Epithelial cell of proximal tubule (primary cell): ENCODE measurements around the gene GRID1. TPM values are rescaled to one million over a fixed set of nuclear protein-coding genes. Genes with fewer than 3 reads are reported as not detected.

Source experiments
- DNase-seq: peaks from one replicate; pipeline ENCODE4 v3.0.0-alpha.2; 2011; ENCODE audit warnings: low read depth
- H3K4me3 ChIP-seq: 2 replicates; pipeline ENCODE4 v1.5.1; 2011; ENCODE audit warnings: low read depth, mild to moderate bottlenecking, low read length
- total RNA-seq: library from RNA; depleted of rRNA; stranded (reverse); fragments of >200 nt; gene quantifications from 2 replicates; pipeline ENCODE4 v1.2.3, GENCODE V29; 2015
- TF ChIP-seq, protein P1 (sequence below): conservative IDR thresholded peaks from 2 replicates; pipeline ENCODE4 v1.5.1; 2012; ENCODE audit warnings: low read depth, mild to moderate bottlenecking, low read length

Gene GRID1
- total RNA-seq, 1 donor from 2014 or later: 0.52 TPM

DNA sequence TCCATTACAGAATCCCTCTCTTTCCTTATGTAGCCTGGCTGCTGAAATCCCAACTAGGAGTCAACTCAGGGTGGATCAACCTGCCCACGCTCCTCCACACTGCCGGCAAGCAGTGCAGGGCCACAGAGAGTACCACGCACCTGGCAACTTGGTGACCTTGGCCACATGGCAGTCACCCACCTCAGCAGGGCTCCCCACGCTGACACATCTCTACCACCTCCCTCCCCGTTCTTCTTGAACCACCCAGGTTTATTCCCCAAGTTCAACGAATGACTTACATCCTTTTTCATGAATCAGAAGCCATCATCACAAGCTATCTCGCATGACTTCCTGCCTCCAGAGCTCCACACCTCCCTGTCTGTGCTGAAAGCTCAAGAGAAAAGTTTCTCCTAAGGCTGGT is 153.4 kb downstream of the GRID1 start:
- no peak for DNase-seq
- TF ChIP-seq, protein P1, sequence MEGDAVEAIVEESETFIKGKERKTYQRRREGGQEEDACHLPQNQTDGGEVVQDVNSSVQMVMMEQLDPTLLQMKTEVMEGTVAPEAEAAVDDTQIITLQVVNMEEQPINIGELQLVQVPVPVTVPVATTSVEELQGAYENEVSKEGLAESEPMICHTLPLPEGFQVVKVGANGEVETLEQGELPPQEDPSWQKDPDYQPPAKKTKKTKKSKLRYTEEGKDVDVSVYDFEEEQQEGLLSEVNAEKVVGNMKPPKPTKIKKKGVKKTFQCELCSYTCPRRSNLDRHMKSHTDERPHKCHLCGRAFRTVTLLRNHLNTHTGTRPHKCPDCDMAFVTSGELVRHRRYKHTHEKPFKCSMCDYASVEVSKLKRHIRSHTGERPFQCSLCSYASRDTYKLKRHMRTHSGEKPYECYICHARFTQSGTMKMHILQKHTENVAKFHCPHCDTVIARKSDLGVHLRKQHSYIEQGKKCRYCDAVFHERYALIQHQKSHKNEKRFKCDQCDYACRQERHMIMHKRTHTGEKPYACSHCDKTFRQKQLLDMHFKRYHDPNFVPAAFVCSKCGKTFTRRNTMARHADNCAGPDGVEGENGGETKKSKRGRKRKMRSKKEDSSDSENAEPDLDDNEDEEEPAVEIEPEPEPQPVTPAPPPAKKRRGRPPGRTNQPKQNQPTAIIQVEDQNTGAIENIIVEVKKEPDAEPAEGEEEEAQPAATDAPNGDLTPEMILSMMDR: no peak
- H3K4me3 ChIP-seq: no peak overlapping the region

DNA sequence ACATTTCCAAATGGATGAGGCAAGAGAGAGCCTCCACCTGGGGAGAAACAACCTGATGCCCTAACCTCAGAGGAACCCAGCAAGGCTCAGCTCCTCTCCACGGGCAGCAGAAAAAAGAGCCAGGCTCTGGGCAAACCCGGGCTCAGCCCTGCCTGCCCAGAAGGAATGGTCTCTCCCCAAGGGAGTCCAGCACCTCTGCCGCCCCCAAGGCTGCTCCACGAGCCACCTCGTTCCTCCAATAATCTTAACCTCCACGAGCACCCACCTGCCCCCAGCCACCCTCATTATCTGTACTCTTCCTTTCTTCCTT is 154.2 kb downstream of the GRID1 start:
- DNase-seq: no peak
- no peak overlapping the region for H3K4me3 ChIP-seq
- TF ChIP-seq, protein P1: no peak

DNA sequence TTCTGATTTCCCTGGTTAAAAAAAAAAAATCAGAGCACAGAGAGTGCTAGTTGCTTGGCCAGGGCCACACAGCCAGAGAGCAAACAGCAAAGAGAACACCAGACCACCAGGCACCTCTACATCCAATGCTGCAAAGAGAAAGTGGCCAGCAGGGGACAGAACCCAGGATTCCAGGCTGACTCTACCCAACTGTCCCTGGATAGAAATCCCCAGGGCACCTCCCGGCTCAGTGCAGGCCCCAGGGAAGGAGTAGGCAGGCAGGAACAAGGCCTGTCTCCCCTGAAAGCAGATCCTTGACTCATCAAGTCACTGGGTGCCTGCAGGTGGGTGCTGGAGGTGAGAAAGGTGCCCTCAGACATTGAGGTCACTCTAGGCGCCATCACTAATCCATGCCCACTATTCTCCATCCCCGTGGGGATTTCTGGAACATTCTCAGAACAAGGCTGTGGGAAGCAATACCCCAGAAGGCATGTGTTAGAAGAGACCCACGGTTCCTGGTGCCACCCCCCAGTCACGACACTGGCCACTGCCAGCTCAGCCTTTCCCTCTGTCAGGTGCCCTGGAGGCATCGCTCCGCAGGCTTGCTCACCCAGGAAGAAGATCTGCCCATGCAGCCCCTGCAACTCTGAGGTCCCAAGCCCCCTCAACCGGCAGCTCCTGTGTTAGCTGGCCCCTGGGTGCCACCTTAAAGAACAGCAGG is 154.8 kb downstream of the GRID1 start:
- TF ChIP-seq, protein P1: no peak
- H3K4me3 ChIP-seq: no peak overlapping the region
- DNase-seq: no peak

DNA sequence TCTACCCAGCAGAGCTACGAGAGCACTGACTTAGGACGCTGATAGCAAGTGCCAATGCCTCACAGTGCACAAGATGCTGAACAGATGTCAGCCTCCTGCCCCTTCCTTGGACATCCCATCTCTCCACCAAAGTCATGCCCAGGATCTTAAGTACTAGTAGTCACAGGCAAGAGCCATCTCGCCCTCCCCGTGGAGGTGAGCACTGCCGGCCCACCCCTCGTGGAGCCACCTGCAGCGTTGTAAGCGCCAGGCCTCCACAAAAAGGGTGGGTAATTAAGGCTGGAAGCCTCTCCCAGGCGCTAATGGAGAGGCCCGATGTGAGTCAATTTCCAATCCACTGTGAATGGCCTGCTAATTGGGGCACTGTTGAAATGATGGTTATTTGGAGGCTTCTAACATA is 156.2 kb downstream of the GRID1 start:
- TF ChIP-seq, protein P1: no peak
- DNase-seq: no peak
- no peak overlapping the region for H3K4me3 ChIP-seq

DNA sequence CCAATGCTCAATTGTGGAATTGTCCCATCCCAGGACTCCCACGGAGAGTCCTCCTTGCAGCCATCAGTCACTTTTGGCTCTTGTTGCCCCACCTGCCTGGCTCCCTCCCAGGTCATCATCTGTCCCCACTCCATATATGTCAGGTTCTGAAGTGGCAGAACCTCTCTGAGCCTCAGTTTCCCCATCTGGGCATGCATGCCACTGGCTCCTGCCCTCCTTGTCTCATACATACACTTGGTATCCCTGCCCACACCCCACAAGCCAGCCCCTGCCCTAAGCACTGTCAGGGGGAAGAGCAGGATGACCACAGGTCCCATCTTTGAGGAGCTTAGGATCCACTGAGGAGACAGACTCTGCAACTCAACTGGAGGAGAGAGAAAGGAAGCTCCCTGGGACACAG is 156.9 kb downstream of the GRID1 start:
- no peak for DNase-seq
- TF ChIP-seq, protein P1: no peak
- H3K4me3 ChIP-seq: no peak overlapping the region

DNA sequence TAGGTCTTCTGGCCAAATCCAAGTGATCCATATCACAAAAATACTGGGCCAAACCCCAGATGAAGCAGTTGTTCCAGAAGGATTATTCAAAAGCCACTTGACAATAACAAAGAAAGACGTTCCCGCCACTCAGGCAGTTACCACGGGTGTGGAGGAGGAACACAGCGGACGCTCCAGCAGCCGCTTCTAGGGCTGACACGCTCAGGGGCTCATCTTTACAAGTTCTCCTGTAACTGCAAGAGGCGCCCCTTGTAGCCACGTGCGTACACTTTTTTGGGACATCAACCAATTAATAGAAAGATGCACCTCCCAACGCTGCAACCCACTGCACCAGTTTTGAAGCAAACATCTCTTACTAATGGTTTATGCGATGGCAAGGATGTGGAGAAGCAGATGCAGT is 159.4 kb downstream of the GRID1 start:
- TF ChIP-seq, protein P1: no peak
- DNase-seq: no peak
- H3K4me3 ChIP-seq: no peak overlapping the region

DNA sequence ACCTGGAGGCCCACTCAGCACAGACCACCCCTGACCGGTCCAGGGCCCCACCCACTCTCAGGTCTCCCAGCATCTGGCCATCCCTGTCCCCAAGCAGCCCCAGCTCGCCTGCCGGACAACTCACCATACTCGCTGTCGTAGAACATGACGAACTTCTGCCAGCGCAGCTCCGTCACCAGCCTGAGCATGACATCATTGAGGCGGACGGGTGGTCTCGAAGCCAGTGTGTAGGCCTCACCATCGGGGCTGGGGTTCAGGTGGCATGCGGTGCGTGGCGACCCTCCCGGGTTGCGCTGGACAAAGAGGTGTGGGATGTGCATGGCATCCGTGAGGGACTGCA is 160.4 kb downstream of the GRID1 start:
- DNase-seq: no peak
- no peak overlapping the region for H3K4me3 ChIP-seq
- TF ChIP-seq, protein P1: no peak
